Measurements from ENCODE around the gene LYRM4.

GRCh38 chr6:5275497-5275896 lies 14.7 kb upstream of the LYRM4 start:
- TF ChIP-seq CTCF (IDR thresholded peaks at IDR 0.05) (no peak), POLR2A (IDR thresholded peaks at IDR 0.05) (no peak)

Measured in esophagus squamous epithelium (tissue), 4 donors.